OCI-LY1 (cell line): ENCODE results near the gene MRPL47.

Experiments
- CTCF ChIP-seq: fragments of 200-600 bp; sonication (generic), shearing (Covaris generic); IDR thresholded peaks from 2 replicates; pipeline ENCODE4 v1.5.1; 2017; ENCODE audit warnings: mild to moderate bottlenecking, antibody characterized with exemption, low read length, moderate library complexity, mixed read lengths
- EZH2 ChIP-seq: fragments of 200-600 bp; sonication (generic), shearing (Covaris generic); IDR thresholded peaks from 2 replicates; pipeline ENCODE4 v1.8.0; 2017; ENCODE audit warnings: borderline replicate concordance, mixed run types, mild to moderate bottlenecking, antibody characterized with exemption, low read length, moderate library complexity, mixed read lengths

- TF ChIP-seq EZH2 (no peak), CTCF (no peak)
Measured at GRCh38 chr3:179608931-179609720, 4.7 kb upstream of the MRPL47 start.
